ENCODE data around the gene CRIP2. TPM values are rescaled to one million over a fixed set of nuclear protein-coding genes. Genes with fewer than 3 reads are reported as not detected.

The CRIP2 gene
- total and polyA plus RNA-seq, 2 of the 13 experiments (the other 11 are each of a cell fraction or from before 2014, with no cell fraction given): 31.6 to 37.9 TPM

DNA sequence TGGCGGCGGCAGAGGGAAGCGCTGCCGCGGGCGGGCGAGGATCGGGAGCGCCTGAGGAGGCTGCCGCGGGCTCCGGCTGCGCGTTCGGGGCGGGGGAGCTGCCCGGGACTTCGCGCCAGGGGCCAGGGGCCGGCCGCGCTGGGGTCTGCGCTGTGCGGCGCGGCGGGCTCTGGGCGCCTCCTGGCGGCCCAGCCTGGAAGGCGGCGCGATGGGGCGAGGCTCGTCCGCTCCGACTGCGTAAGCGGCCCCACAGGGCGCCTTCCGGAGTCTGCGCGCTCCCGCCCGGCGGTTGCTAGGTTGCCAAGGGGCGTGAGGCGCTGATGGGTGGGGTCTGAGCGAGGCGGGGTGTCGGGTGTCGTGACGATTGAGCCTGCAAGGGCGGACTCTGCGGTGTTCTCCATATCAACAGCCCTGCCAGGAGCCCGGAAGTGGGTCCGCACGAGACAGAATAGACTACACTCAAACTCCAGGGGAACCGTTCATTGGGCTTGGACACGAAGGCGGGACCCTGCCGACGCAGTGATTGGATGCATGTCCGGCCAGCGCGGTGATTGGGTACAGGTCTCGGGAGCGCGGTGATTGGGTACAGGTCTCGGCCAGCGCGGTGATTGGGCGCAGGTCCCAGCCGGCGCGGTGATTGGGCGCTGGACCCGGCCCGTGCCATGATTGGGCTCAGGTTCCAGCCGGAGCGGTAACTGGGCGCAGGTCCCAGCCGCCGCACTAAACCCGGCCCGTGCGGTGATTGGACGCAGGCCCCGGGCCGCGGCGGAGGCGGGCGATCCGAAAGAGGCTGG is 16.1 kb downstream of the CRIP2 start, which contains the start of gene TEDC1 (continued):
- TF ChIP-seq, protein P1, sequence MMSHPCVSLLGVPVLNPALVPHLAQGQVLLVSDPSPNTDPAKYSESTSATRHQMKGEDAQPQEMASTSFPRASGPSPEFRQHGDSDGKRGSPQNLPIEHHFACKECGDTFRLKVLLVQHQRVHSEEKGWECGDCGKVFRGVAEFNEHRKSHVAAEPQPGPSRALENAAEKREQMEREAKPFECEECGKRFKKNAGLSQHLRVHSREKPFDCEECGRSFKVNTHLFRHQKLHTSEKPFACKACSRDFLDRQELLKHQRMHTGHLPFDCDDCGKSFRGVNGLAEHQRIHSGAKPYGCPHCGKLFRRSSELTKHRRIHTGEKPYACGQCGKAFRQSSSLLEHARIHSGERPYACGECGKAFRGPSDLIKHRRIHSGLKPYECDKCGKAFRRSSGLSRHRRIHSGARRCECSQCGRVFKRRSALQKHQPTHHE (CRISPR knock-in tag; IDR thresholded peaks at IDR 0.05; ENCODE audit: borderline replicate concordance): no peak
- TF ChIP-seq FLYWCH1 (CRISPR knock-in tag; IDR thresholded peaks at IDR 0.05) (peak; percentile 95; the same call in 1 of the 2 replicates), ZNF274 (CRISPR knock-in tag; IDR thresholded peaks at IDR 0.05) (0 out of 2 replicates have a peak, but pooled peaks have one; percentile 65), ZBTB8A (CRISPR knock-in tag; IDR thresholded peaks at IDR 0.05; ENCODE audit: borderline replicate concordance, low read depth) (no peak), NCOA5 (CRISPR knock-in tag; IDR thresholded peaks at IDR 0.05) (peak; percentile 93; the same call in 1 of the 2 replicates), ZNF329 (CRISPR knock-in tag; IDR thresholded peaks at IDR 0.05; ENCODE audit: low read depth) (peak; percentile 57; the same call in 1 of the 2 replicates), ISL2 (CRISPR knock-in tag; IDR thresholded peaks at IDR 0.05) (0 out of 2 replicates have a peak, but pooled peaks have one; percentile 36), GLI4 (CRISPR knock-in tag; IDR thresholded peaks at IDR 0.05; ENCODE audit: borderline replicate concordance) (no peak; the same call in 1 of the 2 replicates), HNRNPUL1 (IDR thresholded peaks at IDR 0.05; ENCODE audit: low read depth, low read length) (peak; percentile 0; the same call in 1 of the 2 replicates)
- TF ChIP-seq, protein P2, sequence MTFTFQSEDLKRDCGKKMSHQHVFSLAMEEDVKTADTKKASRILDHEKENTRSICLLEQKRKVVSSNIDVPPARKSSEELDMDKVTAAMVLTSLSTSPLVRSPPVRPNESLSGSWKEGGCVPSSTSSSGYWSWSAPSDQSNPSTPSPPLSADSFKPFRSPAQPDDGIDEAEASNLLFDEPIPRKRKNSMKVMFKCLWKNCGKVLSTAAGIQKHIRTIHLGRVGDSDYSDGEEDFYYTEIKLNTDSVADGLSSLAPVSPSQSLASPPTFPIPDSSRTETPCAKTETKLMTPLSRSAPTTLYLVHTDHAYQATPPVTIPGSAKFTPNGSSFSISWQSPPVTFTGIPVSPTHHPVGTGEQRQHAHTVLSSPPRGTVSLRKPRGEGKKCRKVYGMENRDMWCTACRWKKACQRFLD (CRISPR knock-in tag; IDR thresholded peaks at IDR 0.05; ENCODE audit: borderline replicate concordance): 0 out of 2 replicates have a peak, but pooled peaks have one; percentile 6
- TF ChIP-seq, protein P3, sequence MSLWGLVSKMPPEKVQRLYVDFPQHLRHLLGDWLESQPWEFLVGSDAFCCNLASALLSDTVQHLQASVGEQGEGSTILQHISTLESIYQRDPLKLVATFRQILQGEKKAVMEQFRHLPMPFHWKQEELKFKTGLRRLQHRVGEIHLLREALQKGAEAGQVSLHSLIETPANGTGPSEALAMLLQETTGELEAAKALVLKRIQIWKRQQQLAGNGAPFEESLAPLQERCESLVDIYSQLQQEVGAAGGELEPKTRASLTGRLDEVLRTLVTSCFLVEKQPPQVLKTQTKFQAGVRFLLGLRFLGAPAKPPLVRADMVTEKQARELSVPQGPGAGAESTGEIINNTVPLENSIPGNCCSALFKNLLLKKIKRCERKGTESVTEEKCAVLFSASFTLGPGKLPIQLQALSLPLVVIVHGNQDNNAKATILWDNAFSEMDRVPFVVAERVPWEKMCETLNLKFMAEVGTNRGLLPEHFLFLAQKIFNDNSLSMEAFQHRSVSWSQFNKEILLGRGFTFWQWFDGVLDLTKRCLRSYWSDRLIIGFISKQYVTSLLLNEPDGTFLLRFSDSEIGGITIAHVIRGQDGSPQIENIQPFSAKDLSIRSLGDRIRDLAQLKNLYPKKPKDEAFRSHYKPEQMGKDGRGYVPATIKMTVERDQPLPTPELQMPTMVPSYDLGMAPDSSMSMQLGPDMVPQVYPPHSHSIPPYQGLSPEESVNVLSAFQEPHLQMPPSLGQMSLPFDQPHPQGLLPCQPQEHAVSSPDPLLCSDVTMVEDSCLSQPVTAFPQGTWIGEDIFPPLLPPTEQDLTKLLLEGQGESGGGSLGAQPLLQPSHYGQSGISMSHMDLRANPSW (CRISPR knock-in tag; IDR thresholded peaks at IDR 0.05; ENCODE audit: borderline replicate concordance): 0 out of 2 replicates have a peak, but pooled peaks have one; percentile 37
- TF ChIP-seq, protein P4, sequence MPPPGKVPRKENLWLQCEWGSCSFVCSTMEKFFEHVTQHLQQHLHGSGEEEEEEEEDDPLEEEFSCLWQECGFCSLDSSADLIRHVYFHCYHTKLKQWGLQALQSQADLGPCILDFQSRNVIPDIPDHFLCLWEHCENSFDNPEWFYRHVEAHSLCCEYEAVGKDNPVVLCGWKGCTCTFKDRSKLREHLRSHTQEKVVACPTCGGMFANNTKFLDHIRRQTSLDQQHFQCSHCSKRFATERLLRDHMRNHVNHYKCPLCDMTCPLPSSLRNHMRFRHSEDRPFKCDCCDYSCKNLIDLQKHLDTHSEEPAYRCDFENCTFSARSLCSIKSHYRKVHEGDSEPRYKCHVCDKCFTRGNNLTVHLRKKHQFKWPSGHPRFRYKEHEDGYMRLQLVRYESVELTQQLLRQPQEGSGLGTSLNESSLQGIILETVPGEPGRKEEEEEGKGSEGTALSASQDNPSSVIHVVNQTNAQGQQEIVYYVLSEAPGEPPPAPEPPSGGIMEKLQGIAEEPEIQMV (CRISPR knock-in tag; IDR thresholded peaks at IDR 0.05; ENCODE audit: low read depth): 0 out of 2 replicates have a peak, but pooled peaks have one; percentile 27
- TF ChIP-seq, protein P5, sequence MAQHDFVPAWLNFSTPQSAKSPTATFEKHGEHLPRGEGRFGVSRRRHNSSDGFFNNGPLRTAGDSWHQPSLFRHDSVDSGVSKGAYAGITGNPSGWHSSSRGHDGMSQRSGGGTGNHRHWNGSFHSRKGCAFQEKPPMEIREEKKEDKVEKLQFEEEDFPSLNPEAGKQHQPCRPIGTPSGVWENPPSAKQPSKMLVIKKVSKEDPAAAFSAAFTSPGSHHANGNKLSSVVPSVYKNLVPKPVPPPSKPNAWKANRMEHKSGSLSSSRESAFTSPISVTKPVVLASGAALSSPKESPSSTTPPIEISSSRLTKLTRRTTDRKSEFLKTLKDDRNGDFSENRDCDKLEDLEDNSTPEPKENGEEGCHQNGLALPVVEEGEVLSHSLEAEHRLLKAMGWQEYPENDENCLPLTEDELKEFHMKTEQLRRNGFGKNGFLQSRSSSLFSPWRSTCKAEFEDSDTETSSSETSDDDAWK (CRISPR knock-in tag; IDR thresholded peaks at IDR 0.05): no peak
- TF ChIP-seq, protein P6, sequence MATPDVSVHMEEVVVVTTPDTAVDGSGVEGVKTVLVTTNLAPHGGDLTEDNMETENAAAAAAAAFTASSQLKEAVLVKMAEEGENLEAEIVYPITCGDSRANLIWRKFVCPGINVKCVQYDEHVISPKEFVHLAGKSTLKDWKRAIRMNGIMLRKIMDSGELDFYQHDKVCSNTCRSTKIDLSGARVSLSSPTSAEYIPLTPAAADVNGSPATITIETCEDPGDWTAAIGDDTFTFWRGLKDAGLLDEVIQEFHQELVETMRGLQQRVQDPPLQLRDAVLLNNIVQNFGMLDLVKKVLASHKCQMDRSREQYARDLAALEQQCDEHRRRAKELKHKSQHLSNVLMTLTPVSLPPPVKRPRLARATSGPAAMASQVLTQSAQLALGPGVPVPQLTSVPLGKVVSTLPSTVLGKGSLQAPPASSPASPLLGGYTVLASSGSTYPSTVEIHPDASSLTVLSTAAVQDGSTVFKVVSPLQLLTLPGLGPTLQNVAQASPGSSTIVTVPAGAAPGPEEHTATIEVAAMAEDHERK (CRISPR knock-in tag; IDR thresholded peaks at IDR 0.05; ENCODE audit: low read depth): 0 out of 2 replicates have a peak, but pooled peaks have one; percentile 9
- TF ChIP-seq, protein P7, sequence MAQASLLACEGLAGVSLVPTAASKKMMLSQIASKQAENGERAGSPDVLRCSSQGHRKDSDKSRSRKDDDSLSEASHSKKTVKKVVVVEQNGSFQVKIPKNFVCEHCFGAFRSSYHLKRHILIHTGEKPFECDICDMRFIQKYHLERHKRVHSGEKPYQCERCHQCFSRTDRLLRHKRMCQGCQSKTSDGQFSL (CRISPR knock-in tag; IDR thresholded peaks at IDR 0.05): no peak

All from HepG2 (cell line).